HG03064 (cell line): Measurements from ENCODE around the gene ZNF511.

Source experiments
- ATAC-seq: cut with Tn5 transposase; IDR thresholded peaks from one replicate; pipeline ENCODE4 v1.9.1; 2021; ENCODE audit warnings: low read depth; ENCODE audit not compliant: unreplicated experiment

The ZNF511 gene

DNA sequence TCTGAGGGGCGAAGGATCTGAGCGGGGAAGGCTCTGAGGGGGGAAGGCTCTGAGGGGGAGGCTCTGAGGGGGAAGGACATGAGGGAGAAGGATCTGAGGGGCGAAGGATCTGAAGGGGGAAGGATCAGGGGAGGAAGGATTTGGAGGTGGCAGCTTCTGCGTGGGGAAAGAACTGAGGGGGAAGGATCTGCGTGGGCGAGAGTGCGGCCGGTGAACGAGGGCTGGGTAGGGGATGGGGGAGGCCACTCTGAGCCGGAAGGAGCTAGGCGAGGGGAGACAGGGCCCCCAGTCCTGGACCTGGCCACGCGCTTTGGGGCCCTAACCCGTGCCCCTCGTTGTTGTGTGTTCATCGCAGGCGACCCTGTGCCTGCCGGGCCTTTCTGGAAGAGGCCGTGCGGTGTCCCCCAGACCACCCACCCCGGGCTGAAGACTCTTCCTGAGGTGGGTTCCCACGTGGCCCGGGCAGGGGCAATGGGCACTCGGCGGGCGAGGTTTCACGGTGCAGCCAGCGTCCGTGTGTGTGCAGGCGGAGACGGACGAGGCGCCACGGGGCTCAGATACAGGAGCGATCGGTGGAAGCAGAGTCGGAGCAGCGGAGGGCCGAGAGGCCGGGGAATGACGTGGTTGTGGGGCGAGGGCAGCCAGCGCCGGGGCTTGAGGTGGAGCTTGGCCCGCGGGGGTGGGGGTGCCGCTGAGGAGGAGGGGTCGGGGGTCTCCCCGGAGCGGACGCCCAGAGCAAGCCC is 26.0 kb downstream of the ZNF511 start:
- ATAC-seq, result no peak

- ATAC-seq, result no peak
These were observed 26.8 kb downstream of the ZNF511 start for GRCh38 chr10:133335246-133336117.

DNA sequence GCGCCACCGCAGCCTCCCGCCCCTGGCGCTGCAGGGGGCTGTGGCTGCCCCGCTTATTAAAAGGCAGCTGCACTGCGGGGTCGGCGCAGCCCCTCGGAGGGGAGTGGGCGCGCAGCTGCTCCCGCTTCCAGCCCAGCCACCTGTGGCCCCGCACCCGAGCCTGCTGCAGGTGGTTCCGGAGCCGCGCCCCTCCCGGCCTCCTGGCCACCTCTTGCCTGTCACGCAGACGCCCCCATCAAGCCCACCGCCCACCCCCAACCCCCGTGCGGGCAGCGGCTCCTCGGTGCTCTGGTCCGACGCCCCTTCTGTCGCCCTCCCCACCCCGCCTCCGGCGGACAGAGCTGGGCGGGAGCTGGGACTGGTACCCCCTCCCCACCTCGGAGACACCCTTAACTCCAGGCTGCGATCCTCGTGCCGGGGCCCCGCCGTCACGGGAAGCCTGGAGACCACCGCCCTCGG is 27.4 kb downstream of the ZNF511 start:
- no peak for ATAC-seq

GRCh38 chr10:133336577-133337369 is 28.1 kb downstream of the ZNF511 start, which contains the start of gene CALY:
Gene CALY (minus strand): TSS chr10:133336896. CDS start chr10:133328989, 7,907 bp downstream.
- no peak for ATAC-seq

- no peak for ATAC-seq
These were observed 28.6 kb downstream of the ZNF511 start for GRCh38 chr10:133337370-133337725.

DNA sequence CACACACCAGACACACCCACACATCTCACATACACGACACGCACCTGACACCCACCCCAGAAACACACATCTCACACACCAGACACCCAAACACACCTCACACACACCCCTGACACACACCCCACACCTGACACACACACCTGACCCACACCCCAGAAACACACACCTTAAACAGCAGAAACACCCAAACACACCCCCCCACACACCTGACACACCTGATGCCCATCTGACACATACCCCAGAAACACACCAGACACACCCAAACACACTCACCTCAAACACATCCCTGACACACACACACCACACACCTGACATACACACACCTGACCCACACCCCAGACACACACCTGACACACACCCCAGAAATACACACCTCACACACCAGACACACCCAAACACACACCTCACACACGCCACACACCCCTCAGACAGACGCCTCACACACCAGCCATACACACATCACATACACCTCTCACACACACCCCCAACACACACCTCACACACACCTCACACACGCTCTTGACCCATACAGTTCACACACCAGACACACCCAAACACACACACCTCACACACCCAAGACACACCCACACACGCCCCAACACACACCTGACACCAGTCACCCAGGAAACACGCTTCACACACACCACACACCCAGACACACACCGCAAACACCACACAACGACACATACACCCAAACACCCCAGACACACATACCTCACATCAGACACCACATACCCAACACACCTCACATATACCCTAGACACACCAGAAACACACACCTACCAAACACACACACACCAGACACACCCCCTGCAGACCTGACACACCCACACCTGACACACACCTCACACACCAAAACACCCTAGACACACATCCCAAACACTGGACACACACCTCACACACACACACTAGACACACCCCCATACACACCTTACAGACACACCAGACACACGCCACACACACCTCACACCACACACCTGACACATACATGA is 29.7 kb downstream of the ZNF511 start:
- no peak for ATAC-seq

DNA sequence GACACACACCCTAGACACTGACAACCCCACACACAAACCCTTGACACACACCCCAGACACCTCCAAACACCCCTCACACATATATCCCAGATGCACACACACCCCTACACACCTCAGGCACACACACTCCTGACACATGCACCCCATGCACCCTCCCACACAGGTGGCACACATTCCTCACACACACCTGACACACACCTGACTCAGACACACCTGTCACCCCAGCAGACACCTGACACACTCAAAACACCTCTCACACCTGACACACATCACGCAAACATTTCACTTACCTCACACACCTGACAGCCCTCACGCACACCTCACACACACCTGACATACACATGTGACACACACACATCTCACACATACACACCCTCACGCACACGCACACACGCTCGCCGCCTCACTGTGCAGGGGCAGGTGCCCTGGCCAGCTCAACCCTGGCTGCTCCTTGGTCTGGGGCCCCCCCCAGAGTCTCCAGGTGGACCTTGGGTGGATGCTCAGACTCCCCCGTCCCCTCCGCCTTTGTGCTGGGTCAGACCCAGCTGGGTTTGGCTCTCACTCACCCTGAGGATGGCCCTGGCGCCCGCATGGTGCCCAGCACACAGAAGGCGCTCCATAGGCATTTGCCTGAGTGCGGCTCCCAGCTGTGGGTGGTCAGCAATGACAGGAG is 31.1 kb downstream of the ZNF511 start:
- no peak for ATAC-seq

DNA sequence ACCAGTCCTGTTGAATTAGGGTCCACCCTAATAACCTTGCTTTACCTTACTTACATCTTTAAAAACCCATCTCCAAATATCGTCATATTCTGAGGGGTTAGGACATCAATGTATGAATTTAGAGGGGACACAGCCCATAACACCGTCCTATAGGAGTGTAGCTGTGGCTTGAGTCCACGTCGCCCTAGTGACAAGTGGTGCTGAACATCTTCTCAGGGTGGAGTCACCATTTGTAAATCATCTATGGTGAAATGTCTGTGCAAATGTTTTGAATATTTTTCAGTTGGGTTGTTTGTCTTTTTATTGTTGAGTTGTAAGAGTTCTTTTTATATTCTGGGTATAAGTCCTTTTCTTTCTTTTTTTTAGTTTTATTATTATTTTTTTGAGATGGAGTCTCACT is 33.3 kb downstream of the ZNF511 start:
- no peak for ATAC-seq

DNA sequence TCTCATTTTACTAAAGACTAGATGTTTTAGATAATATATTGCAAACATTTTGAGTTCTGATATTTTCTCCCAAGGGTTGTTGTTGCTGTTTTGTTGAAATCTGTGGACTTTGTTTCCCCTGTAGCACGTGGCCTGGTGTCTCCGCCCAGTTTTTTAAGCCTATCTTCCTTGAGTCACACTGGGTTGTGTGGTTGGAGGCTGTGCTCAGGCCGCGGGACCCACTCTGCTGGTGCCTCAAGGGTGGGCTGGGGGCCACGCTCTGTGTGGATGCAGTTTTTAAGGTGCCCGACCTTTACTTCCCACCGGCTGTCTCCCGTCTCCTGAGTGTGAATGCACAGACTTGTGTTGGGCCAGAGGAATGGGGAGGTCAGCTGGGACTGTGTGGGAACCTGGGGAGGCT is 34.2 kb downstream of the ZNF511 start:
- no peak for ATAC-seq

DNA sequence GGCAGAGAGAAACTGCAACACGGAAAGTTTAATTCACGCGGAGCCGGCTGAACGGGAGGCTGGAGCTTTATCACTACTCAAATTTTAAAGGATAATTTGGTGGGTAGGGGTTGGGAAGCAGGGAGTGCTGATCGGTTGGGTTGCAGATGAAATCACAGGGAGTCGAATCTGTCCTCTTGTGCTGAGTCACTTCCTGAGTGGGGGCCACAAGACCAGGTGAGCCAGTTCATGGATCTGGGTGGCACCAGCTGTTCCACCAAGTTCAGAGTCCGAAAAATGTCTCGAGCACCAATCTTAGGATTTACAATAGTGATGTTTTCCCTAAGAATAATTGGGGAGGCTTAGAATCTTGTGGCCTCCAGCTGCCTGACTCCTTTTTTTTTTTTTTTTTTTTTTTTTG is 34.8 kb downstream of the ZNF511 start:
- ATAC-seq, result no peak

GRCh38 chr10:133344236-133344635 is 35.5 kb downstream of the ZNF511 start:
- no peak for ATAC-seq

DNA sequence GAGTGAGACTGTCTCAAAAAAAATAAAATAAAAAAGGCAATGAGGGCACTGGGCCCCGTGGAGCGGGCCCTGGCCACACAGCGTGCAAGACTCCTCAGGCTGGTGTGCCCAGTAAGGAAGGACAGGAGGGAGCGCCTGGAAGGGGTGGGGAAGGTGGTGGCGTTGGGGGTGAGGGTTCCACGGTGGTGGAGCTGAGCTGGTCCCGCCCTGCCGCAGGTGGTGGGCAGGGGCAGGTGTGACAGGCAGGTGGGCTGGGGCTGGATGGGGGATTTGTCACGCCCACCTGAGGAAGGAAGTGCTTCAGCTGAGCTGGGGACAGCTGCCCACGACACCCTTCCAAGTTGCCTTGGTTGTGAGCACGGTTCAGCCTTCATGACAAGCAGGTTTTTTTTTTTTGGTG is 37.7 kb downstream of the ZNF511 start:
- ATAC-seq, result no peak

DNA sequence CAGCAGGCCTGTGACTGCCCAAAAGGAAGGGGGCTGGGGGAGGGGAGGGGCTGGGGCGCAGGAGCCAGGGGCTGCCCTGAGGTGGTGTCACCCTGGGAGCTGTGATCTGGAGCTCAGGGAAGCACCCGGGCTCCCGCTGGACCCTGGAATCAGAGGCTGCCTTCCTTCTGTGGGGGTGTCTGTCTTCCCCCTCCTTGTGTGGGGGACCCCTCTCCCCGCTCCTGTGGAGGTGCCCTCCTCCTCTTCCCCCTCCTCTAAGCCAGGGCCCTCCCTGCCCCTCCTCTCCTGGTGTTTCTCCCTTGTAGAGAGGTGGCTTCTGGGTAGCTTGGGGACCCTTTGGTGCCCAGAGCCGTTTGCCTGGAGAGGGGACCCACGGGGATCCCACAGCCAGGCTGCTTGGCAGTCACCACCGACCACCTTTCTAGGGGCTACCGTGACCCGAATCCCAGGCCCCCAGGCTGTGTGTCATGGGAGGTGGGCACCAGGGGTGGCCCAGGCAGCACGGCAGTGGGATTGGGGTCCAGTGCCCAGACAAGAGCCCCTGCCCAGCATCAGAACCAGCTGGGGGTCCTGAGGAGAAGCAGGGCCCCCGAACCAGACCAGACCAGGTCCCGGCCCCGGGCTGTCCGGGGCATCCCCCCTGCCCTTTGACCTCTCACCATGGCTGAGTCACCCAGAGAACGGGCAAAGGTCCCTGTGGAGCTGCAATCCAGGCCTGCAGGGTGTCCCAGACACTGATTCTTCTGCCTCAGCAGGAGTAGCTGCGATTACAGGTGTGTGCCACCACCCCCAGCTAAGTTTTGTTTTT is 39.2 kb downstream of the ZNF511 start:
- ATAC-seq, result no peak

DNA sequence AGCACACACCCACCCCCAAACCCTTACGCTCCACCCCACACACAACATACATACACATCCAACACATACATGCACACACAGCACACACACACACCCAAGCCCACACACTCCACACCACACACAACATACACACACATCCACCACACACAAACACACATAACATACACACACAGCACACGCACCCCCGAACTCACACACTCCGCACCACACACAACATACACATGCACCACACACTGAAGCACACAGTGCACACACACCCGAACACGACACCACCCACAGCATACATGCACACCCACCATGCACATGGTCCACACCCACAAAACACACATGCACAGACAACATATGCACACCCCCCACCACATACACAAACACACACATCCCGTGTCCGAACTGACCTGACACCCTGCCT is 40.5 kb downstream of the ZNF511 start:
- no peak for ATAC-seq

DNA sequence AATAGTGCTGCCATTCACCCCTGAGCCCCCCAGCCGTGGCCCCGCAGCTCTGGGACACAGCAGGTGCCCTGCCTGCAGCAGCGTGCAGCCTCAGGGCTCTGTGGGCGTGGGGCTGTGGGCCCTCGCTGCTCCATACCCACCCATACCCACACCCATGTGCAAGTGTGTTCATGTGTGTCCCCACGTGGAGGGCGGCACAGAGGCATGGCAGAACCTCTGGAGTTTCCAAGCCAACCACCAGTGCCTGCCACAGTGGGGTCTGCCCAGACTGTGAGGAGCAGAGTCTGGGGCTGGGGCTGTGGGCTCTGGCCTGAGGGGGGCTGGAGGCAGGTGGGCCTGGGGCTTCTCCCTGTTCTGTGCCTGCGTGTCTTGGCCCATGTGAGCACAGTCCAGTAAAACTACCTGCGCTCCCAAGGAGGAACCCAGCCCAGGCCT is 40.9 kb downstream of the ZNF511 start:
- no peak for ATAC-seq

- no peak for ATAC-seq
These were observed 41.7 kb downstream of the ZNF511 start for GRCh38 chr10:133350283-133350949.

- no peak for ATAC-seq
These were observed 42.2 kb downstream of the ZNF511 start for GRCh38 chr10:133350950-133351329.
